ENCODE measurements around the gene OGA. TPM values are rescaled to one million over a fixed set of nuclear protein-coding genes. Genes with fewer than 3 reads are reported as not detected.

Gene OGA
- polyA plus RNA-seq, 3 donors = 6.9 to 104 (median 15.3) TPM

GRCh38 chr10:101830322-101831168 is 12.3 kb upstream of the OGA start:
- Histone ChIP-seq H2AFZ (ENCODE audit: insufficient read depth, low read depth, low read length, poor library complexity, severe bottlenecking) (peak overlapping the region; percentile 52), H3K9me3 (replicated peaks in 1 of 2; ENCODE audit: control insufficient read depth in 1 of 2, insufficient read depth in 1 of 2, low read length in 2 of 2) (no peaks in the 10 kb centered on the region), H3K9ac (ENCODE audit: insufficient read depth, low read length, poor library complexity, severe bottlenecking) (peak overlapping the region; percentile 67), H3K36me3 (replicated peaks in 1 of 2; ENCODE audit: control insufficient read depth in 1 of 2, insufficient read depth in 2 of 2, low read length in 2 of 2) (peaks cover 0 to 9% of the 10 kb centered on the region in 2 donors), H3K27ac (ENCODE audit: low read depth in 1 of 2, low read length in 2 of 2) (peak overlapping the region; percentile 44 to 86), H3K4me2 (replicated peaks; ENCODE audit: extremely low read depth, low read length, poor library complexity, severe bottlenecking) (peak overlapping the region; percentile 89), H4K20me1 (ENCODE audit: insufficient read depth, low read length) (peaks cover 24% of the 10 kb centered on the region), H3K4me3 (replicated peaks in 1 of 3; ENCODE audit: low read depth in 2 of 3, low read length in 3 of 3) (peak overlapping the region; percentile 43 to 76 (median 46)), H3K79me2 (ENCODE audit: insufficient read depth, low read length) (no peaks in the 10 kb centered on the region), H3K4me1 (ENCODE audit: control insufficient read depth in 1 of 2, insufficient read depth in 2 of 2, low read length in 2 of 2) (peaks cover 51 to 54% of the 10 kb centered on the region in 2 donors), H3K27me3 (ENCODE audit: control insufficient read depth in 2 of 2, insufficient read depth in 2 of 2, low read length in 2 of 2) (no peaks in the 10 kb centered on the region)
- Mint-ChIP-seq H3K27me3 (ENCODE audit: low read depth in 3 of 3) (peaks cover 0 to 2% (median 0%) of the 10 kb centered on the region in 3 donors), H3K9me3 (no peaks in the 10 kb centered on the region), H3K4me3 (peak overlapping the region; percentile 69 to 90), H3K36me3 (peaks cover 5 to 11% of the 10 kb centered on the region in 2 donors), H3K27ac (peak overlapping the region; percentile 74 to 92 (median 87)), H3K4me1 (peaks cover 52% of the 10 kb centered on the region)
- intact Hi-C loops (cut with micrococcal nuclease) = loop anchor here in 1 of 2 donors (5.0 kb wide), 1 partner anchor 322 kb away; the partner anchor contains the start of gene NOLC1
- TF ChIP-seq CTCF (IDR thresholded peaks at IDR 0.05) = no peak
- peak; percentile 96 to 99 (median 98) for DNase-seq
- under 1% methylated on average over 45 of the region's 56 CpGs for WGBS (ENCODE audit: insufficient coverage)

- Histone ChIP-seq H3K27ac (ENCODE audit: low read depth in 1 of 2, low read length in 2 of 2) (peak overlapping the region; percentile 44 to 86), H3K36me3 (replicated peaks in 1 of 2; ENCODE audit: control insufficient read depth in 1 of 2, insufficient read depth in 2 of 2, low read length in 2 of 2) (peaks cover 0 to 9% of the 10 kb centered on the region in 2 donors), H3K4me1 (ENCODE audit: control insufficient read depth in 1 of 2, insufficient read depth in 2 of 2, low read length in 2 of 2) (peaks cover 43 to 46% of the 10 kb centered on the region in 2 donors), H3K9ac (ENCODE audit: insufficient read depth, low read length, poor library complexity, severe bottlenecking) (peak overlapping the region; percentile 67), H3K27me3 (ENCODE audit: control insufficient read depth in 2 of 2, insufficient read depth in 2 of 2, low read length in 2 of 2) (no peaks in the 10 kb centered on the region), H3K9me3 (replicated peaks in 1 of 2; ENCODE audit: control insufficient read depth in 1 of 2, insufficient read depth in 1 of 2, low read length in 2 of 2) (no peaks in the 10 kb centered on the region), H4K20me1 (ENCODE audit: insufficient read depth, low read length) (peaks cover 16% of the 10 kb centered on the region), H3K4me3 (replicated peaks in 1 of 3; ENCODE audit: low read depth in 2 of 3, low read length in 3 of 3) (peak overlapping the region; percentile 14 to 76 (median 43)), H3K79me2 (ENCODE audit: insufficient read depth, low read length) (no peaks in the 10 kb centered on the region), H3K4me2 (replicated peaks; ENCODE audit: extremely low read depth, low read length, poor library complexity, severe bottlenecking) (peak overlapping the region; percentile 89), H2AFZ (ENCODE audit: insufficient read depth, low read depth, low read length, poor library complexity, severe bottlenecking) (peak overlapping the region; percentile 52)
- H3K4me3 Mint-ChIP-seq = peak overlapping the region; percentile 69 to 90
- no peaks in the 10 kb centered on the region for H3K9me3 Mint-ChIP-seq
- peak in 2 of 3 donors; percentile 25 to 47 for DNase-seq
- H3K4me1 Mint-ChIP-seq = peaks cover 46% of the 10 kb centered on the region
- H3K27me3 Mint-ChIP-seq (ENCODE audit: low read depth in 3 of 3) = peaks cover 0 to 2% (median 0%) of the 10 kb centered on the region in 3 donors
- peaks cover 10 to 13% of the 10 kb centered on the region in 2 donors for H3K36me3 Mint-ChIP-seq
- intact Hi-C loops (cut with micrococcal nuclease) = loop anchor here in 1 of 2 donors (5.0 kb wide), 1 partner anchor 323 kb away; the partner anchor contains the start of gene NOLC1
- no peak for TF ChIP-seq CTCF (IDR thresholded peaks at IDR 0.05)
- 5% methylated on average over 14 of the region's 31 CpGs for WGBS (ENCODE audit: insufficient coverage)
- peak overlapping the region; percentile 74 to 92 (median 87) for H3K27ac Mint-ChIP-seq
These were observed 11.5 kb upstream of the OGA start for GRCh38 chr10:101829561-101830315.

Data from CD14-positive monocyte (primary cell).